ENCODE measurements around the gene C18orf63. TPM values are rescaled to one million over a fixed set of nuclear protein-coding genes. Genes with fewer than 3 reads are reported as not detected.

The C18orf63 gene
- total RNA-seq, 2 experiments from 2014 or later: not detected

- CTCF ChIA-PET: interaction anchor here (0.6 to 11.9 kb wide), 2 partner anchors 28 to 148 kb away, joined by 3 to 147 read pairs; partner anchors contain the start of gene CNDP2
- intact Hi-C loops (cut with DNase I, micrococcal nuclease): no loop called here
- DNase-seq: no peak
Measured at GRCh38 chr18:74346206-74346605, 30.6 kb downstream of the C18orf63 start.

GRCh38 chr18:74348581-74348980, 32.9 kb downstream of the C18orf63 start:
- H3K27me3 ChIP-seq (ENCODE audit: control insufficient read depth in 1 of 2, insufficient read depth in 2 of 2, low read length in 2 of 2): no peaks in the 10 kb centered on the region
- POLR2A ChIA-PET: interaction anchor here (1.1 to 1.7 kb wide), 2 partner anchors 25 to 145 kb away, joined by 3 to 6 read pairs; no protein-coding TSS in a partner anchor
- no peak overlapping the region for H3K4me3 ChIP-seq (ENCODE audit: low read length)
- no peaks in the 10 kb centered on the region for H3K9me3 ChIP-seq (ENCODE audit: control insufficient read depth in 1 of 2, insufficient read depth in 1 of 2, low read length in 2 of 2)
- H3K27ac Mint-ChIP-seq: no peak overlapping the region
- ATAC-seq (ENCODE audit: poor library complexity) (no peak), DNase-seq (no peak)
- no peaks in the 10 kb centered on the region for H3K27me3 Mint-ChIP-seq
- no peak for TF ChIP-seq CTCF (IDR thresholded peaks at IDR 0.05)
- H3K9me3 Mint-ChIP-seq: no peaks in the 10 kb centered on the region
- H3K4me1 ChIP-seq (ENCODE audit: insufficient read depth, low read length): no peaks in the 10 kb centered on the region
- intact Hi-C loops (cut with DNase I, micrococcal nuclease): no loop called here
- H3K36me3 ChIP-seq (ENCODE audit: insufficient read depth, low read length): no peaks in the 10 kb centered on the region
- H3K27ac ChIP-seq (ENCODE audit: low read depth in 1 of 2, low read length in 2 of 2): no peak overlapping the region
- H3K4me3 Mint-ChIP-seq: no peak overlapping the region
- CTCF ChIA-PET: interaction anchor here (11.9 kb wide), 1 partner anchor 146 kb away, joined by 147 read pairs; the partner anchor contains the start of gene CNDP2
- no peaks in the 10 kb centered on the region for H3K36me3 Mint-ChIP-seq (ENCODE audit: low read depth)
- no peaks in the 10 kb centered on the region for H3K4me1 Mint-ChIP-seq (ENCODE audit: low read depth)

More at GRCh38 chr18:74346206-74346605, 30.6 kb downstream of the C18orf63 start:
- no peak for ATAC-seq (ENCODE audit: poor library complexity)
- Mint-ChIP-seq H3K4me3 (no peak overlapping the region), H3K4me1 (ENCODE audit: low read depth) (no peaks in the 10 kb centered on the region), H3K36me3 (ENCODE audit: low read depth) (no peaks in the 10 kb centered on the region), H3K27me3 (no peaks in the 10 kb centered on the region), H3K9me3 (no peaks in the 10 kb centered on the region), H3K27ac (no peak overlapping the region)
- Histone ChIP-seq H3K27ac (ENCODE audit: low read depth in 1 of 2, low read length in 2 of 2) (no peak overlapping the region), H3K9me3 (ENCODE audit: control insufficient read depth in 1 of 2, insufficient read depth in 1 of 2, low read length in 2 of 2) (no peaks in the 10 kb centered on the region), H3K27me3 (ENCODE audit: control insufficient read depth in 1 of 2, insufficient read depth in 2 of 2, low read length in 2 of 2) (no peaks in the 10 kb centered on the region), H3K4me1 (ENCODE audit: insufficient read depth, low read length) (no peaks in the 10 kb centered on the region), H3K4me3 (ENCODE audit: low read length) (no peak overlapping the region), H3K36me3 (ENCODE audit: insufficient read depth, low read length) (no peaks in the 10 kb centered on the region)
- TF ChIP-seq CTCF (IDR thresholded peaks at IDR 0.05): no peak
- POLR2A ChIA-PET: no interaction called here

GRCh38 chr18:74351354-74351753, 35.7 kb downstream of the C18orf63 start:
- ChIA-PET POLR2A (no interaction called here), CTCF (interaction anchor here (11.9 kb wide), 1 partner anchor 143 kb away, joined by 147 read pairs; the partner anchor contains the start of gene CNDP2)
- intact Hi-C loops (cut with DNase I, micrococcal nuclease): loop anchor here (5.0 to 10.0 kb wide), 3 partner anchors 59 to 1996 kb away; partner anchors contain the start of genes CYB5A (in 1 of the 2) and ZNF407 (in 1 of the 2)
- Histone ChIP-seq H3K4me1 (ENCODE audit: insufficient read depth, low read length) (no peaks in the 10 kb centered on the region), H3K36me3 (ENCODE audit: insufficient read depth, low read length) (no peaks in the 10 kb centered on the region), H3K27ac (ENCODE audit: low read depth in 1 of 2, low read length in 2 of 2) (no peak overlapping the region), H3K27me3 (ENCODE audit: control insufficient read depth in 1 of 2, insufficient read depth in 2 of 2, low read length in 2 of 2) (no peaks in the 10 kb centered on the region), H3K9me3 (ENCODE audit: control insufficient read depth in 1 of 2, insufficient read depth in 1 of 2, low read length in 2 of 2) (no peaks in the 10 kb centered on the region), H3K4me3 (ENCODE audit: low read length) (no peak overlapping the region)
- Mint-ChIP-seq H3K27me3 (no peaks in the 10 kb centered on the region), H3K36me3 (ENCODE audit: low read depth) (no peaks in the 10 kb centered on the region), H3K9me3 (no peaks in the 10 kb centered on the region), H3K4me3 (no peak overlapping the region), H3K27ac (no peak overlapping the region), H3K4me1 (ENCODE audit: low read depth) (peaks cover 1% of the 10 kb centered on the region)
- TF ChIP-seq CTCF (IDR thresholded peaks at IDR 0.05): no peak
- ATAC-seq (ENCODE audit: poor library complexity): no peak
- DNase-seq: peak in 1 of 14 experiments; percentile 23
